ENCODE data around the gene PIEZO2. TPM values are rescaled to one million over a fixed set of nuclear protein-coding genes. Genes with fewer than 3 reads are reported as not detected.

The PIEZO2 gene
- polyA plus RNA-seq, 1 experiment, result 4.6 TPM

GRCh38 chr18:11008505-11008904 is 140.9 kb downstream of the PIEZO2 start:
- TF ChIP-seq CTCF (IDR thresholded peaks at IDR 0.05; ENCODE audit: insufficient read depth, low read depth, low read length), result no peak
- ChIA-PET CTCF (interaction anchor here (1.3 kb wide), 1 partner anchor 32 kb away, joined by 3 read pairs; no protein-coding TSS in a partner anchor), POLR2A (no interaction called here)
- no peaks in the 10 kb centered on the region for H3K36me3 ChIP-seq (ENCODE audit: control insufficient read depth, insufficient read depth, low read length)
- no peaks in the 10 kb centered on the region for H3K27me3 ChIP-seq (ENCODE audit: control insufficient read depth, insufficient read depth, low read length)
- no peak for DNase-seq (ENCODE audit: low read depth)
- H3K4me3 ChIP-seq (ENCODE audit: low read depth, low read length), result no peak overlapping the region

GRCh38 chr18:11005528-11005927 is 143.8 kb downstream of the PIEZO2 start:
- Histone ChIP-seq H3K36me3 (ENCODE audit: control insufficient read depth, insufficient read depth, low read length) (no peaks in the 10 kb centered on the region), H3K27me3 (ENCODE audit: control insufficient read depth, insufficient read depth, low read length) (no peaks in the 10 kb centered on the region), H3K4me3 (ENCODE audit: low read depth, low read length) (no peak overlapping the region)
- no peak for DNase-seq (ENCODE audit: low read depth)
- no peak for TF ChIP-seq CTCF (IDR thresholded peaks at IDR 0.05; ENCODE audit: insufficient read depth, low read depth, low read length)
- CTCF ChIA-PET, result interaction anchor here (1.2 kb wide), 1 partner anchor 36 kb away, joined by 3 read pairs; no protein-coding TSS in a partner anchor
- POLR2A ChIA-PET, result no interaction called here

- Histone ChIP-seq H3K36me3 (ENCODE audit: control insufficient read depth, insufficient read depth, low read length) (no peaks in the 10 kb centered on the region), H3K27me3 (ENCODE audit: control insufficient read depth, insufficient read depth, low read length) (no peaks in the 10 kb centered on the region), H3K4me3 (ENCODE audit: low read depth, low read length) (no peak overlapping the region)
- CTCF ChIA-PET, result interaction anchor here (1.2 kb wide), 1 partner anchor 36 kb away, joined by 3 read pairs; no protein-coding TSS in a partner anchor
- POLR2A ChIA-PET, result no interaction called here
- no peak for TF ChIP-seq CTCF (IDR thresholded peaks at IDR 0.05; ENCODE audit: insufficient read depth, low read depth, low read length)
- no peak for DNase-seq (ENCODE audit: low read depth)
Observed at GRCh38 chr18:11004951-11005350, 144.4 kb downstream of the PIEZO2 start.

- Histone ChIP-seq H3K36me3 (ENCODE audit: control insufficient read depth, insufficient read depth, low read length) (no peaks in the 10 kb centered on the region), H3K4me3 (ENCODE audit: low read depth, low read length) (no peak overlapping the region), H3K27me3 (ENCODE audit: control insufficient read depth, insufficient read depth, low read length) (no peaks in the 10 kb centered on the region)
- no peak for TF ChIP-seq CTCF (IDR thresholded peaks at IDR 0.05; ENCODE audit: insufficient read depth, low read depth, low read length)
- ChIA-PET CTCF (no interaction called here), POLR2A (no interaction called here)
- DNase-seq (ENCODE audit: low read depth), result no peak
Observed at GRCh38 chr18:11004294-11004693, 145.1 kb downstream of the PIEZO2 start.

GRCh38 chr18:11002796-11003195 is 146.6 kb downstream of the PIEZO2 start:
- Histone ChIP-seq H3K27me3 (ENCODE audit: control insufficient read depth, insufficient read depth, low read length) (no peaks in the 10 kb centered on the region), H3K4me3 (ENCODE audit: low read depth, low read length) (no peak overlapping the region), H3K36me3 (ENCODE audit: control insufficient read depth, insufficient read depth, low read length) (no peaks in the 10 kb centered on the region)
- DNase-seq (ENCODE audit: low read depth), result no peak
- POLR2A ChIA-PET, result no interaction called here
- TF ChIP-seq CTCF (IDR thresholded peaks at IDR 0.05; ENCODE audit: insufficient read depth, low read depth, low read length), result no peak
- CTCF ChIA-PET, result no interaction called here

All from BJ (cell line).